NCI-H526 treated with DMSO at 0.1 percent for 48 hours (cell line): Measurements from ENCODE around the gene MYADML2.

Source experiments
- DNase-seq: peaks from one replicate; lab custom pipeline; 2025; lab: John Stamatoyannopoulos, UW

Gene MYADML2

DNA sequence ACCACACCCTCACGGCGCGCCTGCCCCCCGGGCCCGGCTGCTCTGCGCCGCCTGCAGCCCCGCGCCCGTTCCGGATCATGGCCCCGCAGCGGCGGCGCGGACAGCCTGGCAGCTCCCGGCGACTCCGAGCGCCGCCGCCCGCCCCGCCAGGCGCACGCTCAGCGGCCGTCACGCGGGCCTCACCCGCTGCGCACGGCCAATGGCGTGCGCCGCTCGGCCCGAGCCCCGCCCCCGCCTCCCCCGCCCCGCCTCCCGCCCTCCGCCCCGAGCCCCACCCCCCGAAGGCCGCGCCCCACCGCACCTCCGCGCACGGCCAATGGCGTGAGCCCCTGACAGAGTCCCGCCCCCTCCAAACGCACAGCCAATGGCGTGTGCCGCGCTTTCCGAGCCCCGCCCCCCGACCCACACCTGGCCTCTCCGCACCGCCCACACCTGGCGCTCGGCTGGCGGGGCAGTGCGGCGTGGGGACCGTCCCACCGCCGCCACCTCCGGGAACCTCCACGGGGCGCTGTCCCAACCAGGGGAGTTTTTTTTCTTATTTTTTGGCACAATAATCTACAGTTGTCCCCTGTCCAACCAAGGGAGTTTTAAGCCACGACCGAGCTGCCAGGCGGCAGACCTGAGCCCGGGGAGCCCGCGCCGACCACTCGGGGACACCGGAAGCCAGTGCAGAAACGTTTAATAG is 35.6 kb downstream of the MYADML2 start, which contains the start of gene PCYT2:
Gene PCYT2, minus strand, starts transcription at position 123 of the 685 bp plus-strand sequence. Its CDS starts 44 bp downstream, at position 79.
- peak; percentile 73 for DNase-seq

DNA sequence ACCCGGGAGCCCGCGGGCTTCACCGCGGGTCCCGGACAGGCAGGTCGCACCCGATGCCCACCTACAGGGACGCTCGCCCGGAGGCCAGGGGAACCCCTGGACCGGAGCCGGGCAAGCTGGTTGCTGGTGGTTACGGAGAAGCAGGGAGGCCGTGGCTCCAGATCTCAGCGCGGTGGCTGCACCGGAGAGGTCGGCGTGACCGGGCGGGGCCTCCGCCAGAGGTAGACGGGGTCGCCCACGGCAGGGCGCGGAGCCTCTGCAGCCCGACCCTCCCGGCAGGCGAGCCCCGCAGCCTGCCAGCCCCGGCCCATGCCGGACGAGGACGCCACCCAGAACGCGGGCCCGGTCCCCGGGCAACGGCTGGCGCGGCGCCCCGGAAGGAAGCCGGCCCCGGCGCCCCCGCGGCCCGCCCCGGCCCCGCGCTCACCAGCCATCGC is 36.2 kb downstream of the MYADML2 start:
- no peak for DNase-seq

DNA sequence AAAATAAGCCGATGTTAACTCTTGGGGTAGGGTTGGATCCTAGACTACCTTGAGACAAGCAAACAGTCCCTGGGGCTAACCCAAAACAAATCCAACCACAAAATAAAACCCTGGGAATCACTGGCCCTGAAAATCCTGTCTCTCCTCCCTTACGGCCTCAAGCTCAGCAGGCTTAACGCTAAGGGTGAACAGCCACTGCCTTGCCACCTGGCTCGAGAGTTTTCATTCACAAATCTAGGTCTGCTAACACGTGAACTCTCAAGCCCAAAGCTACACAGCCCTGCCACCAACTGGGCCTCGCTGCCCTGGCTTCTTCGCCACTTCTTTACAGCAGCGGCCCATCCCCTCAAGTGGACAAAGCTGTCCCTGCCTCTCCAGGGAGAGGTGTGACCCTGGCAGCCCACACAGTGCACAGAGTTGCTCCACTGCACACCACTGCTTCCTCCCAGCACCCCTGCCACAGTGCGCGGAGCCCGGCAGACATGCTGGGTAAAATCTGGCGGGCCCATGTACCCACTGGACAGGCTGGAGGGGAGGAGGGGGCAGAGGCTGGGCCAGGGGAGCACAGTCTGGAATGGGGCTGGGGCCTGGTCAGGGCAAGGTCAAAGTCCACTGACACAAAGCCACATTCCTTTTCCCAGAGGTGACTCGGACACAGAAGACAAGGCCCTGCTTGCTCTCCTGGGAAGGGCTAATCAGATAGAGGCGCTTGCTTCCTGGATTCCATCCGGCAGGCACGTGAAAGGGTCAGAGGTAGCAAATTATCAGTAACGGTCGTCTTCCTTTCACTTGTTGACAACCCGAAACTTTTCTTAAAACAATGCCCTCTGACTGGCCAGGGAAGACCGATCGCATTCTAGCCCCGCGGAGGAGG is 36.8 kb downstream of the MYADML2 start:
- DNase-seq = no peak

DNA sequence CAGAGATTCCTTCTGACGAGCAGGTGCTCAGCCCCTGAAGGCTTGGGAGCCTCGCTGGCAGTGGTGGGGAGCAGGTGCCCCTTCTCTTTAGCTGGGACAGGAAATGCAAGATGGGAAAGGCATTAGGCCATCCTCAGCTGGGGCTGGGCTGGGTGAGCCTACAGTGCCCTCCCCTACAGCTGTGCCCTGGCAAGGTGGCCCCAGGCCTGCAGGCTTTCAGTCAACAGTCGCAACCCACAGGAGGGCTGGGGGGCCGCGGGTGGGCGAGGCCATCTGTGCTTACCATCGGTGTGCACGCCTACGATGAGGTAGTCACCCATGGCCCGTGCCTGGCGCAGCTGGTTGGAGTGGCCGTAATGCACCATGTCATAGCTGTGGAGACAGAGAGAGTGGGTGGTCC is 37.8 kb downstream of the MYADML2 start:
- DNase-seq = no peak

DNA sequence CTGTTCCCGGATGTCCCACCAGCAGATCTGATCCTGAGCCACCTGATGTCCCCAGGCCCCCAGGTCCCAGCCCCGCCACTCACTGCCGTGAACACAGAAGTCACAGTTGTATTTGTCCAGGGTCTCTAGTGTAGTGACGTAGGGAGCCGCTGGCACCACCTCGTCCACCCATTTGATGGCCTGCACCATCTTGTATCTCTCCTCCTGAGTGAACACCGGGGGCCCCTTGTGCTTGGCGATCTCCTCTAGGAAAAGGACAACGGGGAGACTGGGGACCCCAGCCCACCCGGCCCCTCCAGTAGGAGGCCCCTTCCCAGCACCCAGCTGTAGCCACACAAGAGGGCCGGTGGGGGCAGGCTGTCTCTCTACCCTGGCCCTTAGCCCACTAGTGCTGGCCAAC is 38.2 kb downstream of the MYADML2 start:
- no peak for DNase-seq

DNA sequence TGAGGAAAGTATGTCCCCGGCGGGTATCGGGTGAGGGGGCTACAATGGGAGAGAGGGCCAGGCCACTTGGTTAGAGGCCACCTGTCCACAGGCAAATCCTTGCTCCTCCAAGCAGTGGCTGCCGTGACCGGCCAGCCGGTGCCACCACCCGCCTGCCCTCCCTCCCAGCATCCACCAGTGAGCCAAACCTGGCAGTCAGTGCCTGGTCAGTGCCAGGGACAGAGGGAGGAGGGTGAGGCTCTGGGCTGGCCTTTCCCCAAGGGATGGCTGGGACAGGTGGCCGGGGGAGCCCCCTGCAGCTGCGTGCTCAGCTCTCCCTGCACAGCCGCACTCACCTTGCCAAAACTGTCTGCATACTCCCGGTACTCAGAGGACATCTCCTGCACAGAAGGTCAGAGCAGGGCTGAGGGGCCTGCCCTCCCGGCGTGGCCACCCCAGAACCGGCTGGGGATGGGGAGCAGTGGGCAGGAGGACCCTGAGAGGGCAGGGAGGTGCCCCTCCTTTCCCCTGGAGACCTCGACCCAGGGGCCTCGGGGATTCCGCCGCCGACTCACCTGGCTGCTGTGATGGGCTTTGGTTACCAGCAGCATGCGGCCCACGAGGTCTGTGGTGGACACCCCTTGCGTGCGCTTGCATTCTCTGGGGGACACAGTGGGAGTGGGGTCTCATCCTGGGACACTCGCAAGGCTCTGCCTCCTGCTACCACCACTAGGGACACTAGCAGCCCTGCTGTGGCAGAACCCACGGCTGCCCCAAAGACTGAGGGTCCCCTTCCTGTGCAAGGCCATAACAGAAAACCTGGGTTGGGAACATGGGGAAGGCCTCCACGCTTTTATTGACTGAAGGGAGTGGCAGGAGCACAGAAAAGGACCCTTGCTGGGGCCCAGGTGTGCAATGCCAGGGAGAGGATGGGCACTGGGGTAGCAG is 39.6 kb downstream of the MYADML2 start:
- no peak for DNase-seq

DNA sequence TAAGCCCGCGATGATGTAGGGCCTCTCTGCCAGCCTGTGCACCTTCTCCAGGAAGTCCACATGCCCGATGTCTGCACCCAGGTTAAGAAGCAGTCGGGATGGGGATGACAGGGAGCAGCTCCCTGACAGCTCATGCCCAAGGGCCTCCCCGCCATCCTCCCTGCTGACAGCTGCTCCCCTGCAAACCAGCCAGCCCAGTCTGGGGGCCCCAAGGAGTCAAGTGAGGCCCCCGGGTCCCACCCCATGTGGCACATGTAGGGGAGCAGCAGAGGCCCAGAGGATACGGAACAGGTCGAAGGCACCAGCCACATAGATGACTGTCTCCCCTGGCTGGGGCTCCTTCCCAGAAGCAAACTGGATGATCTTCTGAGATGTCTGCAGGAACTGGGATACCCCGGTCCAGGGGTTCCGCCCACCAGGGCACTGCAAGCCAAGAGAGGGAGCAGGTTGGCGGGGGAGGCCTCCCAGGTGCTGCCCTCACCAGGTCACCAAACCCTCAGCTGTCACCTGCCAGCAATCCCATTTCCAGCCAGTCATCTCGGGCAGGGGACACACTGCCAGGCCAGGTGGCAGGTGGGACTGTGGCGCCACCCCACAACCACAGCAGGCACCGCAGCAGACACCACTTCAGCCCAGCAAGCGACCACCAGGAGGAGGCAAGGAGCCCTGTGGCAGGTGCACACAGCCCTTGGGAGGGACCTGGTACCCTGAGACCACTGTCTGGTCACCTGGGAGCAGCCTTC is 40.4 kb downstream of the MYADML2 start:
- DNase-seq = no peak

DNA sequence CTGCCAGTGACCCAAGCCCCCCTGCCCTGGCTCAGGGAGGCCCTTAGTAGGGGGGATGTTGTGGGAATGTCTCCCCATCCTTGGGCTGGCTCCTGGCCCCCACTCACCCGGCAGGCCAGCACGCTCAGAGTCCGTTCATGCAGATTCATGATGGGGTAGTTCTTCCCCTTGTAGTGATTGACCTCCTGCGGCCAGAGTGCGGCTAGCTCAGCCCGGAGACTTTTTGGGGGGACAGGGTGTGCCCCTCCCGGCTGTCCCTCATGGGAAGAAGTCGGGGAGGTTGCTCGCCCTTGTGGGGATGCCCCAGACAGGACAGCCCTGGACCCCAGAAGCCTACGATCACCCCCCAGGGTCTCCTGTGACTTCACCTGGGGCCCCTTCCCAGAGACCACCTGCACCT is 41.0 kb downstream of the MYADML2 start:
- DNase-seq = no peak

DNA sequence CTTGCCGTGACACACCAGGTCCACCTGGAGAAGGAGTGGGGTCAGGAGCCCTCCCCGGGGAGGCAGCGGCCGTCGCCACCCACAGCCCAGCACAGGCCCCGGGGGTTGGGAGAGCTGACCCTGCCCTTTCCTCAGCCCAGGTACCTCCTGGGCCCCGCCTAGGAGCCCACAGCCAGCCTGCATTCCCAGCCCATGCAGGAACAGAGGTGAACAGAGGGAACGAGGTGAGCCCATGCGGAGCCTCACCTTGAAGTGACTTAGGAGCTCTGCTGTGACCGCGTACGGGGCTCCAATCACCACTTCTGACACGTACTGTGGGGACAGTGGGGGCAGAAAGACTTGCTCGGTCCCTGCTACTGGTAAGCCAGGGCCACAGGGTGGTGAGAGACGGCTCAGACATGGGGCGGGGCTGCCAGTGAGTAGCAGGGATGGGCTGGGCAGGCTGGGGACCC is 41.6 kb downstream of the MYADML2 start:
- no peak for DNase-seq

DNA sequence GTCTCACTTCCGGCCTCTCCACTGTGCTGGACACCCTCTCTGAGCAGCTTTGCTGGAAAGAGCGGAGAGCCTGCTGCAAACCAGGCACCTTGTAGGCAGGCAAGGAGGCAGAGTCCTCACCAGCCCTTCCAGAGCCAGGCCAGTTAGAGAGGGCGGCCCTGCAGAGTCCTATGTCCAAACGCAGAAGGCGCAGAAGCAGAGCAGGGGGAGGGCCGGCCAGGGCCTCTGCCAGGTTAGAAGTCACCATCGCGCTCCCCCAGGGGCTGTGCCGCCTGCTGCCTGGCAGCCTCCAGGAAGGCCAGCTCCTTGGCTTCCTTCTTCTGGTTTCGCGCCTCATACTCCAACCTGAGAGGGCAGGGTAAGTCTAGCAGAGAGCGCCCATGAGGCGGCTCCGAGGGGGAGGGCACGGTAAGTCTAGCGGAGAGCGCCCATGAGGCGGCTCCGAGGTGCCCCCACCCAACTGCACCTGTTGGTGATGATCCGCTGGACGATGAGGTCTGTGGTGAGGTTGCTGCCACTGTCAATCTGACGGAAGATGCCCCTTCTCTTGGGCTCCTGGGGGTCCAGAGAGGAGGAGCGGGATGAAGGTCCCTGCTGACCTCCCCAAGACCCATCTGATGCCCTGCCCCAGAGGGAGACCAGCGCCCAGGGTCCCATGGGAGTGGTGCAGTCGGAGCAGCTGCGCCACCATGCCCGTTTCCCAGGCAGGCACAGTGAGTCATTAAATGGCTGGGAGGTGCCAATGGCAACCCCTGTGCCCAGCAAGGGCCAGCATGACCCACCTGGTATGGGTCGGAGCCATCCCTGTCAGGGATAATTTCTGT is 42.2 kb downstream of the MYADML2 start:
- no peak for DNase-seq

DNA sequence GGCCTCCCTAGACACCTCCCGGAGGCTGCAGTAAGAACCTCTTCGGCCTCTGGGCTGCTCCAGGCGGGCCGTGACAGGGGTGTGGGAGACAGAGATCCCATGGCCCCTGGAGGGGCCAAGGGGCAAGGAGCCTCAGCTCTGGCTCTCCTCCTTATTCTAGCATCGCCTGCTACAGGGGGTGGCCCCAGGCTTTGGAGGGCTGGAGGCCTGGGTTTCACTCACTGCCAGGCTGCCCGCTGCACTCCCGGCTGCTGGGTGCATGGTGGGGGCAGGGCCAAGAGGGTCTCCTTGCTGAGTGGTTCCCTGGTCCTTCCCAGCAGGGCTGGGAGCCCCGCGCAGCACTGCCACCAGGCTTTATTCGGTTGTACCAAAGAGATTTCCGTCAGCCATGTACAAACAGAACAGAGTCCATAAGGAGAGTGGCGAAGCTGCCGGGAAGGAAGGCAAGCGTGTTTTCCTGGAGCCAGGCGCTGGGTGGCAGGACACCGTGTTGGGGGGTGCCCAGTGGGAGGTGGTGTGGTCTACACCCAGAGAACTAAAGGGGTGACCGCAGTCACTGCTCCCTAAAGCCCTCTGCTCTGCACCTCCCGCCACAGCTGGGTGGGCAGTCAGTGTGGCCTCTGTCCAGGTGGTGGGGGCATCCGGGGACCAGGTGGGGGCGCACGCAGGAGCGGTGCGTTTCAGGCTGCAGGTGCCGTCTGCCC is 43.0 kb downstream of the MYADML2 start:
- no peak for DNase-seq

DNA sequence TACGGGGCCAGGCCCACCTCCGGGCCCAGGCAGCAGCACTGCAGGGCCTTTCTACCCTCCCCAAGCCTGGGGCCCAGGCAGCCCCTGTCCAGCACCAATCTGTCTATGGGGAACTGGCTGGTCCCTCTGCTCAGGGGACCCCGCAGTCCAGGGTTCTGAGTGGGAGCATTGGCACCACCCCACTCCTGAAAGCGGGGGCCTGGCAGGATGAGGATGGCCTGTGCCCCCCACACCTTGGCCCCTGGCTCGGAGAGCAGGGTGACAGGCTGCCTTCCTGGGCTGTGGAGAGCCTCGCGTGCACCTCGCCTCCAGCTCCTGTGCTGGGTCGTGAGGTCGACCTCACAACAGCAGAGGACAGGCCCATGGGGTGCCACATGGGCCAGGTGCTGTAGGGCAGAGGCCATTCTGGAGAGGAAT is 43.6 kb downstream of the MYADML2 start:
- DNase-seq = no peak

DNA sequence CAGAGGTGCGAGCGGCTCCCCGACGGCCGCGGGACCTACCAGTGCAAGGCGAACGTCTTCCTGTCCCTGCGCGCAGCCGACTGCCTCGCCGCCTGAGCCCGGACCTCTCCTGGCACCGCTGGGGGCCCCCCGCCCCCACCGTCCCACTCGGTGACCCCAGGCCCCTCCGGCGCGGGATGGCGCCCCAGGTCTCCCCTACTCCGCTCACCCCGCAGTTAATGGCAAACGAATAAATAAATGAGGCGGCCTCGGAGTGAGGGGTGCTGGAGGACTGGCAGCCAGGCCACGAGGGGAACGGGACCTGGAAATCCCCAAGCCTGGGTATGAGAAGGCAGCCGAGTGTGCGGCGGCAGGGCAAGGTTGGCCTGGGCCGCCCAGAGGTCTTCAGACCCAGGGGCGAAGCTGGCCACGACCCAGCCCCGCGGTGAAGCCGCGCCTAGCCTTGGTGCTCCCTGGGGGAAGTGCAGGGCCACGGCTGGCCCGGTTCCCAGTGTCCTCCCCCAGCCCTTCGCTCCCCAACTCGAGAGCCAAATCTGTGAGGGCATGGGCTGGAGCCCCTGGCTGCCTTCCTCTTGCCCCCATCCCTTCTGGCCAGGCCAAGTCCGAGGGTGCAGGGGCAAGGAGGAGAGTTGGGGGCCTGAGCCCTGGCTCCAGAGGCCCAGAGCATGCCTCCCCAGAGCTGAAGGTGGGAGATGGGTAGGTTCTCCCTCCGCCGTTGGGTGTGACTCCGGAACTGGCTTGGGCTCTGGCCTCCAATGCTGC is 44.2 kb downstream of the MYADML2 start:
- DNase-seq = no peak

DNA sequence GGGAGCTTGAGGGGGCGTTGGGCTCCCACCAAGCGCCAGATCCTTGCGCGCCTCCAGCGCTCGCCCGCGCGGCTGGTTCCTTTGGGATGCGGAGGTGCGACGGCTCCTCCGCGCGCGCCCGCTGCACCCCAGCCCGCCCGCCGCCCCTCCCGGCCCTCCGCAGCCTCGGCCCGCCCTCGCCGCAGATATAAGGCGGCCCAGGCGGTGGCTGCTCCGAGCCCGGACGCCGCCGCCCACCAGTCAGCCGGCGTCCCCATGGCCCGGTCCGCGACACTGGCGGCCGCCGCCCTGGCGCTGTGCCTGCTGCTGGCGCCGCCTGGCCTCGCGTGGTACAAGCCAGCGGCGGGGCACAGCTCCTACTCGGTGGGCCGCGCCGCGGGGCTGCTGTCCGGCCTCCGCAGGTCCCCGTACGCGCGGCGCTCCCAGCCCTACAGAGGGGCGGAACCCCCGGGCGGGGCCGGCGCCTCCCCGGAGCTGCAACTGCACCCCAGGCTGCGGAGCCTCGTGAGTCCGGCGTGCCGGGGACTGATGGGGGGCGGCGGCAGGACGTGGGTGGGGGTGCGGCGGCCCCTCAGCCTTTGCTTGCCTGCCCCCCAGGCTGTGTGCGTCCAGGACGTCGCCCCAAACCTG is 44.9 kb downstream of the MYADML2 start, which contains the start of gene NPB:
Gene NPB, plus strand, starts transcription at position 216 of the 630 bp plus-strand sequence. Its CDS starts 40 bp downstream, at position 256.
- no peak for DNase-seq

DNA sequence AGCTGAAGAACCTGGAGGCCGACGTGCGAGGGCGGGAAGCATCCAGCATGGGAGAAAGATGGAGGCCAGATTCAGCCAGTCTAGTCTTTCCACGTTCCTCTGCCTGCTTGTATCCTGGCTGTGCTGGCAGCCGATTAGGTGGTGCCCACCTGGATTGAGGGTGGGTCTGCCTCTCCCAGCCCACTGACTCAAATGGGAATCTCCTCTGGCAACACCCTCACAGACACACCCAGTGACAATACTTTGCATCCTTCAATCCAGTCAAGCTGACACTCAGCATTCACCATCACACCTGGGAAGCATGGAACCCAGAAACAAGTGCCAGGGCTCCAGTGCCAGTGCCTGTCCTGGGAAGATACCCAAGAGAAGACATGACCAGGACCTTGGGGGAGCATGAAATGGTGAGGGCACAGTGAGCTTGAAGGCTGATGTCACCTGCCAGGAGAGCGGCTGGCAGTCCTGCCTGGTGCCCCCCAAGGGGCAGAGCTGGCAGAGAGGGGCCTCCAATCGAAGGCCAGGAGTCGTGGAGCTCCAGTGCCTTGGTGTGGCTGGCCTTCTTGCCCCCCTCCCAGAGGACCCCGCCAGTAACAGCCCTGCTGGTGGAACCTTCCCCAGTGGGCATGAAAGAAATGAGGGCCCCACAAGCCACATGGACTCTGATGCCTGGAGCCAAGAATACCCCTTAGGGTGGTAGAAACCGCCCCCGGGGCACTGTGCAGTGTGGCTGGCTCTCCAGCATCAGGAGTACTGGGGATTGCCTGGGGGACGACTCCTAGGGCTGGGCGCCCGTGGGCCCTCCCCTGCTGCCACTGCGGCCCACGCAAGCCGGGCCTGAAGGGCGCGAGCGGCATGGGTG is 45.6 kb downstream of the MYADML2 start:
- no peak for DNase-seq

DNA sequence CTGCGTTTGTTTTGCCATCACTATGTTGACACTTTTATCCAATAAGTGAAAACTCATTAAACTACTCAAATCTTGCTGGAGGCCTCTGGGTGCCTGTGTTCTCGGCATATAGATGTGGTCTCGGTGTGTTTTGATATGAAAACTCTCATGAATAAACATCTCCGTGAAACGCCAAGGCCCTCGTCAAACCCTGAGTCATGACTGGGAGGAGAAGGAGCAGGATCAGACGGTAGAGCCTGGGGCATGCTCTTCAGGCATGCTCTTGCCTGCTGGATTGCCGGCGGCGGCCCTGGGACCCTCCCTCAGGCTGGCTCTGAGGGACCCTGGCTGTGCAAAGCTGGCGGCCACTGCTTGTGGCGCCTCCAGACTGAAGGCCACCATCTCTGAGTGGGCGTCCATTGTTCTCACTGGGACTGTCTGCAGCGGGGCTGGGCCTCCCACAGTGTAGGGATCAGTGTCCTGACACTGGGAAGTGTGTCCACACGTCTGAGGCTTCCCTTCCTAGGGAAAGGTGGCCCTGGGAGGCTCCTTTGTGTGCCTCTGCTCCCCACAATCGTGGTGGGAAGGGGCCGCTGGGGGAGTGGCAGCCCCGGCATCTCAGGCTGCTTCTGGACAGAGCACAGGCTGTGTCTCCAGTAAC is 46.7 kb downstream of the MYADML2 start:
- no peak for DNase-seq
